ENCODE data around the gene TMEM107.

GRCh38 chr17:8175795-8176196 is 384 bp downstream of the TMEM107 start:
- TF ChIP-seq CTCF (IDR thresholded peaks at IDR 0.05; ENCODE audit: insufficient read depth, low read length) (no peak), SPI1 (IDR thresholded peaks at IDR 0.05; ENCODE audit: borderline replicate concordance, low read depth) (peak; percentile 52; the same call in 1 of the 2 replicates), POLR2AphosphoS5 (IDR thresholded peaks at IDR 0.05; ENCODE audit: low read depth) (no peak), GABPA (IDR thresholded peaks at IDR 0.05; ENCODE audit: low read depth) (no peak)

Data from HL-60 (cell line).